Cerebellar nuclear complex (tissue), 1 donor: ENCODE measurements around the gene ZFYVE28.

Source experiments
- DNase-seq, 2 experiments: peaks; one replicate each; lab custom pipeline; 2025; lab: John Stamatoyannopoulos, UW

The ZFYVE28 gene

GRCh38 chr4:2352171-2352570 lies 66.3 kb downstream of the ZFYVE28 start:
- DNase-seq = no peak

GRCh38 chr4:2350982-2351381 lies 67.5 kb downstream of the ZFYVE28 start:
- DNase-seq = no peak

- no peak for DNase-seq
Observed at GRCh38 chr4:2348786-2349185, 69.7 kb downstream of the ZFYVE28 start.

- no peak for DNase-seq
Observed at GRCh38 chr4:2347190-2347589, 71.3 kb downstream of the ZFYVE28 start.

- peak in 1 of 2 experiments; percentile 40 for DNase-seq
Observed at GRCh38 chr4:2343476-2343875, 75.0 kb downstream of the ZFYVE28 start.

GRCh38 chr4:2341911-2342652 lies 76.4 kb downstream of the ZFYVE28 start:
- DNase-seq = no peak

GRCh38 chr4:2341261-2341841 lies 77.1 kb downstream of the ZFYVE28 start:
- no peak for DNase-seq

- DNase-seq = no peak
Observed at GRCh38 chr4:2340272-2341061, 78.0 kb downstream of the ZFYVE28 start.

- DNase-seq = peak in 1 of 2 experiments; percentile 66
Observed at GRCh38 chr4:2339458-2340271, 78.8 kb downstream of the ZFYVE28 start.

GRCh38 chr4:2338754-2339457 lies 79.5 kb downstream of the ZFYVE28 start:
- DNase-seq = no peak

- DNase-seq = no peak
Observed at GRCh38 chr4:2337896-2338295, 80.5 kb downstream of the ZFYVE28 start.

- DNase-seq = no peak
Observed at GRCh38 chr4:2337131-2337723, 81.2 kb downstream of the ZFYVE28 start.

GRCh38 chr4:2336659-2337058 lies 81.8 kb downstream of the ZFYVE28 start:
- no peak for DNase-seq

GRCh38 chr4:2335729-2336101 lies 82.7 kb downstream of the ZFYVE28 start:
- no peak for DNase-seq

GRCh38 chr4:2334826-2335728 lies 83.4 kb downstream of the ZFYVE28 start:
- no peak for DNase-seq

GRCh38 chr4:2333916-2334644 lies 84.4 kb downstream of the ZFYVE28 start:
- no peak for DNase-seq

- DNase-seq = no peak
Observed at GRCh38 chr4:2333356-2333841, 85.0 kb downstream of the ZFYVE28 start.

GRCh38 chr4:2332976-2333319 lies 85.5 kb downstream of the ZFYVE28 start:
- no peak for DNase-seq
